ENCODE data around the gene NEUROD4. TPM values are rescaled to one million over a fixed set of nuclear protein-coding genes. Genes with fewer than 3 reads are reported as not detected.

Gene NEUROD4
- polyA plus RNA-seq, 1 experiment, result not detected

- POLR2A ChIA-PET, result no interaction called here
These were observed 48.7 kb downstream of the NEUROD4 start for GRCh38 chr12:55068416-55069010.

GRCh38 chr12:55072083-55072482, 52.3 kb downstream of the NEUROD4 start:
- no peak for DNase-seq (ENCODE audit: low read depth, low spot score)
- TF ChIP-seq CTCF (IDR thresholded peaks at IDR 0.05; ENCODE audit: low read depth, low read length), result no peak; the same call in 1 of the 2 replicates
- CTCF ChIA-PET, result interaction anchor here (0.8 to 7.7 kb wide), 13 partner anchors 10 to 370 kb away, joined by 3 to 254 read pairs (median 4); no protein-coding TSS in a partner anchor
- Histone ChIP-seq H3K4me3 (ENCODE audit: low read depth, low read length) (no peak overlapping the region), H3K9me3 (ENCODE audit: control insufficient read depth, insufficient read depth, low read length) (no peaks in the 10 kb centered on the region), H3K27me3 (ENCODE audit: control insufficient read depth, insufficient read depth, low read length) (no peaks in the 10 kb centered on the region), H3K27ac (ENCODE audit: low read depth, low read length) (no peak overlapping the region)
- POLR2A ChIA-PET, result no interaction called here

More at GRCh38 chr12:55068416-55069010, 48.7 kb downstream of the NEUROD4 start:
- DNase-seq (ENCODE audit: low read depth, low spot score), result no peak
- H3K27ac ChIP-seq (ENCODE audit: low read depth, low read length), result no peak overlapping the region
- TF ChIP-seq CTCF (IDR thresholded peaks at IDR 0.05; ENCODE audit: low read depth, low read length), result peak; percentile 87
- H3K4me3 ChIP-seq (ENCODE audit: low read depth, low read length), result no peak overlapping the region
- H3K9me3 ChIP-seq (ENCODE audit: control insufficient read depth, insufficient read depth, low read length), result no peaks in the 10 kb centered on the region
- CTCF ChIA-PET, result interaction anchor here (0.7 to 7.7 kb wide), 16 partner anchors 10 to 366 kb away, joined by 3 to 254 read pairs (median 4); no protein-coding TSS in a partner anchor
- H3K27me3 ChIP-seq (ENCODE audit: control insufficient read depth, insufficient read depth, low read length), result no peaks in the 10 kb centered on the region

GRCh38 chr12:55073043-55074022, 53.6 kb downstream of the NEUROD4 start:
- Histone ChIP-seq H3K27ac (ENCODE audit: low read depth, low read length) (no peak overlapping the region), H3K27me3 (ENCODE audit: control insufficient read depth, insufficient read depth, low read length) (no peaks in the 10 kb centered on the region), H3K9me3 (ENCODE audit: control insufficient read depth, insufficient read depth, low read length) (no peaks in the 10 kb centered on the region), H3K4me3 (ENCODE audit: low read depth, low read length) (no peak overlapping the region)
- ChIA-PET CTCF (interaction anchor here (0.9 to 7.7 kb wide), 6 partner anchors 66 to 371 kb away, joined by 3 to 254 read pairs (median 6); no protein-coding TSS in a partner anchor), POLR2A (no interaction called here)
- TF ChIP-seq CTCF (IDR thresholded peaks at IDR 0.05; ENCODE audit: low read depth, low read length), result peak; percentile 90
- DNase-seq (ENCODE audit: low read depth, low spot score), result peak; percentile 41

GRCh38 chr12:55074806-55075205, 55.0 kb downstream of the NEUROD4 start:
- no peak overlapping the region for H3K27ac ChIP-seq (ENCODE audit: low read depth, low read length)
- ChIA-PET CTCF (interaction anchor here (0.6 to 6.5 kb wide), 5 partner anchors 9 to 212 kb away, joined by 3 to 81 read pairs (median 4); no protein-coding TSS in a partner anchor), POLR2A (no interaction called here)
- TF ChIP-seq CTCF (IDR thresholded peaks at IDR 0.05; ENCODE audit: low read depth, low read length), result no peak
- no peaks in the 10 kb centered on the region for H3K9me3 ChIP-seq (ENCODE audit: control insufficient read depth, insufficient read depth, low read length)
- H3K4me3 ChIP-seq (ENCODE audit: low read depth, low read length), result no peak overlapping the region
- DNase-seq (ENCODE audit: low read depth, low spot score), result no peak
- no peaks in the 10 kb centered on the region for H3K27me3 ChIP-seq (ENCODE audit: control insufficient read depth, insufficient read depth, low read length)

Other genes starting within 250 kb of the NEUROD4 start
- gene MUCL1, start 165.5 kb upstream of the NEUROD4 start, polyA plus RNA-seq (2011; rRNA removed), result not detected in 2 replicates
- not detected in 2 replicates for gene TESPA1, start 35.2 kb upstream of the NEUROD4 start, polyA plus RNA-seq (2011; rRNA removed)
- gene OR9K2, start 106.4 kb downstream of the NEUROD4 start, polyA plus RNA-seq (2011; rRNA removed), result not detected in 2 replicates
- not detected in 2 replicates for gene OR10A7, start 201.1 kb downstream of the NEUROD4 start, polyA plus RNA-seq (2011; rRNA removed)
- not detected in 2 replicates for gene OR6C74, start 224.6 kb downstream of the NEUROD4 start, polyA plus RNA-seq (2011; rRNA removed)

Data from AG04450 (cell line).